PC-9 (cell line): ENCODE measurements around the gene EML1.

Experiments used
- EZH2 ChIP-seq: fragments of 200-600 bp; sonication (generic); IDR thresholded peaks from 2 replicates; pipeline ENCODE4 v1.8.0; 2017; ENCODE audit warnings: antibody characterized with exemption, low read depth
- TF ChIP-seq, protein P1 (sequence below): fragments of 200-600 bp; sonication (generic); conservative IDR thresholded peaks from 2 replicates; pipeline ENCODE4 v1.6.1; 2017; ENCODE audit warnings: mixed run types, antibody characterized with exemption, mild to moderate bottlenecking, moderate library complexity

DNA sequence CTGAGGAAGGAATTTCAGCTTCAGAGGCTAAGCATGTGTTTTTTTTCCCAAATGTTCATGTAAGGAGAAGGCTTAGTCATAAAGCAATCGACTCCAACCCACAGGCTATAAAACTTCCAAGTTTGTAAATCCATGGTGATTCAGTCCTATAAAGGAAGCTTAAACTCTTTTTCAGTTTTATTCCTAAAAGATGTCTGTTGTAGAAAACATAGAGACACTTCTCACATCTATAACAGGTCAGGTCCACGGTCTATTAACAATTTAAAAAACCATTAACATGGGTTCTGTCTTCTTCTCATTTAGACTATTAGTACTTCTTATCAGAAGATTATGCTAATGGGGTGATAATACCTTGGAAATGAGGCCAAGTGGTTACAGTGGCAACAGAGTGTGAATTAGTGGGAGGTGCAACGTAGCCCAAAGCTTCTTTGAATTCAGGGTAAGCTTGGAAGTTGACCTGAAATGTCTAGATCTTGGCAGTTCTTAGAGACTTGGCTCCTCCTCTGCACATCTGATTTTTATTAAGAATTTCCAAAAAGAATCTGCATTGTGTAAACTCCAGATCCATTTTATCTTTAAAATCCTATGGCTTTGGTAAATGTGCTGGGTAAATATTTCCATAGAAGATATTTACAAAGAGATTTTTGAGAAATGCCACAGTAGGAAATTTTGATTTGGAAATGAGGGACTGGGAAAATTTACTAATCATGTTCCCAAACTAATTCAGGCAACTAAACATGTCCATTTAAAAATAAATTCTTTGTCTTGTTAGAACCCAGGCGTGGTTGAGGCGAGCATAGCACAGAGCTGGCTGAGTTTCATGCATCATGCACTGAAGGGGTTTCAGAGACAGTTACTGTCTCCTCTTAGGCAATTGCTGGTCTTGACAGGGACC lies 86.4 kb downstream of the EML1 start:
- no peak for TF ChIP-seq EZH2
- TF ChIP-seq, protein P1, sequence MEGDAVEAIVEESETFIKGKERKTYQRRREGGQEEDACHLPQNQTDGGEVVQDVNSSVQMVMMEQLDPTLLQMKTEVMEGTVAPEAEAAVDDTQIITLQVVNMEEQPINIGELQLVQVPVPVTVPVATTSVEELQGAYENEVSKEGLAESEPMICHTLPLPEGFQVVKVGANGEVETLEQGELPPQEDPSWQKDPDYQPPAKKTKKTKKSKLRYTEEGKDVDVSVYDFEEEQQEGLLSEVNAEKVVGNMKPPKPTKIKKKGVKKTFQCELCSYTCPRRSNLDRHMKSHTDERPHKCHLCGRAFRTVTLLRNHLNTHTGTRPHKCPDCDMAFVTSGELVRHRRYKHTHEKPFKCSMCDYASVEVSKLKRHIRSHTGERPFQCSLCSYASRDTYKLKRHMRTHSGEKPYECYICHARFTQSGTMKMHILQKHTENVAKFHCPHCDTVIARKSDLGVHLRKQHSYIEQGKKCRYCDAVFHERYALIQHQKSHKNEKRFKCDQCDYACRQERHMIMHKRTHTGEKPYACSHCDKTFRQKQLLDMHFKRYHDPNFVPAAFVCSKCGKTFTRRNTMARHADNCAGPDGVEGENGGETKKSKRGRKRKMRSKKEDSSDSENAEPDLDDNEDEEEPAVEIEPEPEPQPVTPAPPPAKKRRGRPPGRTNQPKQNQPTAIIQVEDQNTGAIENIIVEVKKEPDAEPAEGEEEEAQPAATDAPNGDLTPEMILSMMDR = no peak
